GM18861 (cell line): ENCODE results near the gene BOD1L1.
"Not testable (repeated sequence)": the region's sequence is repeated elsewhere in the genome, so short reads cannot be mapped to it uniquely, and the experiment has no call there.

ENCODE experiments used
- ATAC-seq: cut with Tn5 transposase; IDR thresholded peaks from one replicate; pipeline ENCODE4 v1.9.1; 2021; ENCODE audit not compliant: unreplicated experiment

BOD1L1 gene

GRCh38 chr4:13560111-13560510 is 67.4 kb downstream of the BOD1L1 start:
- not testable (repeated sequence) for ATAC-seq

- ATAC-seq = no peak
These were observed 68.1 kb downstream of the BOD1L1 start for GRCh38 chr4:13559413-13559812.

DNA sequence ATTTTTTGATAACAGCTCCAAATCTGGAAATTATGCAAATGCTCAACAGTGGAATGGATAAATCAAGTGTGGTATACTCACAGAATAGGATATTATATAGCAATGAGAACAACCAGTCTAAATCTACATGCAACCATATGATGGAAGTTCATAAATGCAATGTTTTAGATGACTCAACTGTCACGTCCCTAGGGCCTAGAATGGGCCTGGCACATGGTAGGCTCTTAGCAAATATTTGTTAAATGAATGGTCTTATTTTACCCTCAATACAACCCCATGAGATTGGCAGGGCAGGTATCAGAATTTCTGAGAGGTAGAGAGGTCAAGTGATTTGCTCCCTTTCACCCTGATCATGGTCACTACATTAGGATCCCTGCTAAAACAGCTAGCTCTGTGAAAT is 68.6 kb downstream of the BOD1L1 start:
- no peak for ATAC-seq

DNA sequence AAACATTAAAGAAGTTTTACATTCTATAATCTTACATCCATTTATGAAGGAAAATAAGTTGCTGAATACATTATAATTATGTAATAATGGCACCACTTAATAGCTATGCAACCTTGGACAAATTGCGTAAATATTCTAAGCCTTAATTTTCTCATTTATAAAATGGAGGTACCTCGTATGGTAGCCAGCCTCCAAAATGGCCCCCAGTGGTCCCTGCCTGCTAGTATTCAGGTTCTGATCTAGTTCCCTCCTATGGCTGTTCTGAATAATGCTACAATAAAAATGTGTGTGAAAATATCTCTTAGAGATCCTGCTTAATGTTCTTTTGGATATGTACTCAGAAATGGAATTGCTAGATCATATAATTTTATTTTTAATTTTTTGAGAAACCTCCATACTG is 72.2 kb downstream of the BOD1L1 start:
- no peak for ATAC-seq

DNA sequence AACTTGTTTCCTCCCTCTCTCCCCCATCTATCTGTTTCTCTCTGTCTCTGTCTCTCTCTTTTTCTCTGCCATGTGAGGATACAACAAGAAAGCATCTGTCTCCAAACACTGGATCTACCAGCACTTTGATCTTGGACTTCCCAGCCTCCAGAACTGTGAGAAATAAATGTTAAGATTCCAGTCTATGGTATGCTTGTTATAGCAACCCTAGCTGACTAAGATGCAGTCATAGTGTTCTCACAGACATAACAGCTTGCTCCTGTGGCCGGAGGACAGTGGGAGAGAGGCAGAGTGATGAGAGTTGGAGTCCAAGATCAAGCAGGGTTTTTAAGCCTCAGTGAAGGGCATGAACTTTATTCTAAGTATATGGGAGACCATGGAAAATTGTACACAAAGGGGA is 74.4 kb downstream of the BOD1L1 start:
- no peak for ATAC-seq

- ATAC-seq = peak; percentile 74
These were observed 78.5 kb downstream of the BOD1L1 start for GRCh38 chr4:13548984-13549546.

DNA sequence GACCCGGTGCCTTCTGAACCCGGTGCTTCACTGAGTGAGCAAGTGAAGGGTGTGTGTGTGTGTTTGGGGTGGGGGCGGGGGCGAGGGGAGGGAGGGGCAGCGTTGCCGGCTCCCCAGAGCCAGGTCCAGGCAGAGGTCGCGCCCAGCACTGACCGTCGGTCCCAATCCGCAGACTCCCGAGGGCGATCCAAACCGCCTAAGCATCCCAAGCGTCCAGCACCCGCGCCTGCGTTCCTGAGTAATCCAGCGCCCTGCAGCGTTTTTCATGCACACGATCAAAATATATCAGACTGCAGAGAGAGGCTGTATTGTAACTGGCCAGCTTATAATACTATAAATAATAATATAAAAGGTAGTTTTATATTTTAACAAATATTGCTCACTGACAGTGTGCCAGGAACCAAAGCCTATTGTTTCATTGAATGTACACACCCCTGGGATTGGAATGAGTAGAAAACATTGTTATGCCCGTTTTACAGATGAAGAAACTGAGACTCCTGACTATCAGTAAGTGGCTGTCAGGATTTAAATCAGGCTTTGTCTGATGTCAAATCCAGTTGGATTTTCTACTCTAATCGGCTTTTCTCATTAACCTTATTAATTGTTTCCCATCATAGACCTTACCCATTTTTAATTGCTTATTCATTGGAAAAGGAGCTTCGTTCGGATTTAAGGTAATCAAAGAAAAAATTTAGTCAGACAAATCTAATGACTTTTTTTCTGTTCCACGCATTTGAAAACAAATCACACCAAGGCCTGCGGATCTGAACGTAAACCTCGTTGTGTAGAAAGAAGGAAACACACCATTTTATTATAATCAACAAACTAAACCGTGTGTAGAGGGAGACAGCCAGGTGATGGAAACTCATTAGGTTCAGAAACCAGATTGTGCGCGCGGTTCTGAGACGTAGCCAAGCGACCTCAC is 79.2 kb downstream of the BOD1L1 start:
- no peak for ATAC-seq

DNA sequence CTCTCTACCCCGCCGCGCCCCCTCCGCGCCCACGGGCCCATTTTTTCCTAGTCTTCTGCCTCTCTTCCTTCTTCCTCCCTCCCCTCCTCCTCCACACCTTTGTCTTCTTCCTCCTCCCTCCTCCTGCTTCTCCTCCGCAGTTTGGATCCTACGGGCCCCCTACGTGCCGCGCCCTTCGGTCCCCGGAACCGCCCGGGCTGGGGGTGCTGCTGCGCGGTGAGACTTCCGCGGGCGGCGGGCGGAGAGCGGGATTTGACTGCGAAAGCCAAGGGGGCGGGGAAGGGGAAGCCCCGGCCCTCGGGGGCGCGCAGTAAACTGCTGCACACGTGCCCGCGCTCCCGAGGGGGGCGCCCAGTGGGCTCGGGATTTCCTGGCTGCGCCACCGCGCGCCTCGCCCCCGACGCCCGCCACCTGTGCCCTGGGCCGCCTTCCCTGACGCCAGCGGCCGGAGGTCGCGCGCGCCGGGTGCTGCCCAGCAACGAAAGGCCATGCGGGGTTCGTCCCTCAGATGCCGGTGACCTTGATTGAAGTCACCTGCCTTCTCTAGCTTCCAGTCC is 80.0 kb downstream of the BOD1L1 start:
- no peak for ATAC-seq

DNA sequence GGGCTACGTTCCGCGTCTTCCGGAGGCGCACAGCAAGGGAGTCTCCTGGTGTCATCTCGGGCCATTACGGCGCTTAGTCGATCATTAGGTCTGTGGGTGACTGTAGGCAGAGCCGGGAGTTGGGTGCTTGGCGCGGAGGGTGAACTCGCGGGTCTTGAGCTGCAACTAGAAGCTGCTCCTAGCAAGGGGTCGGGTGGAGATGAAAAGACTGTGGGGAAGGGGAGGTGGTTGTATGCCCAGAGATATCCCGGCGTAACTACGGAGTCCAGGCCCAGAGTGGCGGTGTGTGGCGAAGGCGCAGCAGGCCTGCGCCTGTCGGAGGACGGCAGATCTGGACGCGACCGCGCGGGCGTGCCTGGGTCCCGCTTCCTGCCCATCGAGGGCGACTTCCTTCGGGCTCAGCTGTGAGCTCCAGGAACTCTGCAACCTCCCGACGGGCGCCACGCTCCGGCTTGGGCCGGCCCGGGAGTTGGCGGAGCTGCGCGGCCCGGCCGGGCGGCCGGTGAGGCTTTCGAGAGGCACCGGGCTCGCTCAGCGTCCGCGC is 80.5 kb downstream of the BOD1L1 start:
- no peak for ATAC-seq

GRCh38 chr4:13546142-13546940 is 81.2 kb downstream of the BOD1L1 start:
- no peak for ATAC-seq

GRCh38 chr4:13545394-13545808 is 82.1 kb downstream of the BOD1L1 start:
- no peak for ATAC-seq

DNA sequence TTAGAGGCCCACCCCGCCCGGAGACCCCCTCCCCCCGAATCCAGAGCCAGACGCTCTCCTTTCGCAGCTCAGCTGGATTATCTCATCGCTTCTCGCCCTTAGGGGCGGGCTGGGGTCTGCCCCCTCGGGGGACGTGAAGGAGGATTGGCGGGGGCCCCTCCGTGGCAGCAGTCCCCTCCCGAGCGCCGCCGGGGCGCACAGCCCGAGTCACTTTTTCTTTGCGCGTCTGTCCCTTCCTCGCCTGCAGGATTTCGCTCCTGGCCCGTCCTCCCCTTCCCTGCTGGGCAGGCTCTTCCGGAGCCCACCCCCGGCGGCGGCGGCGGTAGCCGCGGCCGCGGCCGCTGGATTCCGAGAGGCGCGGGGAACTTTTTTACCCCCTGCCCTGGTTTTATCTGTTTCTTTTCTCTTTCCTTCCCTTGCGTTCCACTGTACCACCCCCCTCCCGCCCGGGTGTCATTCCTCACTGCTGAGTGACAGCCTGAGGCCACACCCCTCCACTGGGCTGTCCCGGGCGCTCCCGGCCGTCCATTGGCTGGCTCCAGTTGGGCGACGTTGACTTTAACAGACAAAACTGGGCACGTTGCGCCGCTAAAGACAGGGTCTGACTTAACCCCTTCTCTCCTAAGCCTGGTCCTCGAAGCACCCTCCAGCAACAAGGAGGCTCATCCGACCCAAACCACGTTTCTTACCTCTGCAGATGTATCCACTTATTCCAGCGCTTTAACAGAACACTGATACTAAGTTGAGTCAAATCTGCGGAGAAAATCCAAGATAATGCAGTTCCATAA is 82.7 kb downstream of the BOD1L1 start:
- peak; percentile 39 for ATAC-seq

DNA sequence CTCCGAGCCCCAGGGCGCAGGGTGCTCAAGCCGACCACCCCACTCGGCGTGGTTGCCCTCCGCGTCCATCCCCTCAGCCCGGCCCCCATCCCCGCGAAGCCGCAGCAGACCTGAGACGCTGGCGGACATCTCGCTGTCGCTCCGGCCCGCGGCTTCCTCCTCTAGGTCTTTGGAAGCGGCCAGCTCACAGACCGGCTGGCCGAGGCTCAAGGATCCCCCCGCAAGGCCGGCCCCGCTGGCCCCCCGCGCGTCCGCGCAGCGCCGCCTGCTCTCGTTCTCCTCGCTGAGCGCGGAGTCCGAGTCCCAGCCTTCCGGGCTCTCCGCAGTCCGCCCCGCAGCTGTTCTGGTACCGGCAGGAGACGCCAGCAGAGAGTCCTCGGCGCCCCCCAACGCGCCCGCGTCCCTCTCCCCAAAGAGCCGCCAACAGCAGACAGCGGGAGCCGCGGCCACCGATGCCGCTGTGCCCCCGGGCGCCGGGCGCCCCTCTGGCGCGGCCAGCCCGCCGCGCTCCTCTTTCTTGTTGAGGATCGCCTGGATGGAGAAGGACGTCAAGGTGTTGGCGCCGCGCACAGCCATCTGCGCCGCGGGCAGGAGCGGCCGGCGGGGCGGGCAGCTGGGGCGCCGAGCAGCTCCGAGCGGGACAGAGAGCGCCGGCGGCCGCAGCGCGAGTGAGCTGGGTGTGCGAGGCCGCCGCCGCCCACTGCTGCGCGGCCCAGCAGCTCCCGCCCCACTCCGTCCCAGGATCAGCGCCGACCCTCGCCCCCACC is 83.5 kb downstream of the BOD1L1 start, which contains the start of gene NKX3-2:
Gene NKX3-2, minus strand, starts transcription at position 670 of the 767 bp plus-strand sequence. Its CDS starts 94 bp downstream, at position 576.
- no peak for ATAC-seq

DNA sequence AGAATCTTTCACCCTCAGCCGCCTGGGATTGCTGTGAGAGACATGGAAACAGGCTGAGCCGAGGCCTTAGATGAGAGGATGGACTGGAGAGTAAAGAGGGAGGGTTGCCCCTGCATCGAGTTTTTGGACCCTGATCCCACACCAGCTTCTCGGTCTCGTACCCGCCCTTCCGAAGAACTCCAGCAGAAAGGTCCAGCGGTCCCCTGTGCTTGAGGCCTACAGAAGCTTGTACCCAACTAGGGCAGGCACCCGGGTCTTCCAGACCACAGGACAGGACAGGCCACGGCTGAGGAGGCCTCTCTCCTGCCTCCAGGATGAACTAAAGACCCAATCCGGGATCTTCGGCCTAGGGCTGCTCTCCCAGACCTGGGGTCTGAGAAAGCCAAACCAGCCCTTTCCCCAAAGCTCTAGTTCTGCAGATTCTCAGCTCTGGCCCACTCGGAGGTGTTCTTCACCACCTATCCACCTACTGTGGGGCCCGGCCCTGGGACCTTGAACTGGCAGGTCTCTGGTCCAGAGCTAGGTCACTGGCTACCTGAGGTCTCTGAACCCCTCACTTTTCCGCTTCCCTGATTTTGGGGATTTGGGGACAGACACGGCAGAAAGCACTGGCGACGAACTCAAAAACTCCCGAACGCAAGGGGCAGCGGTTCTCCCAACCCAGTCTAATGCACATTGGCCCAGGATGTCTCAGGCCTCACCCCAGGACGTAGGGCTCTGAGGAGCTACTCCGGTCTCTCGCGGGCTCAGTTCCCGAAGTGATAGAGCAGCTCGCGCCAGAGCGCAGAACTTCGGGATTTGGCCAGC is 84.3 kb downstream of the BOD1L1 start:
- no peak for ATAC-seq

GRCh38 chr4:13542577-13543031 is 84.9 kb downstream of the BOD1L1 start:
- ATAC-seq = no peak

DNA sequence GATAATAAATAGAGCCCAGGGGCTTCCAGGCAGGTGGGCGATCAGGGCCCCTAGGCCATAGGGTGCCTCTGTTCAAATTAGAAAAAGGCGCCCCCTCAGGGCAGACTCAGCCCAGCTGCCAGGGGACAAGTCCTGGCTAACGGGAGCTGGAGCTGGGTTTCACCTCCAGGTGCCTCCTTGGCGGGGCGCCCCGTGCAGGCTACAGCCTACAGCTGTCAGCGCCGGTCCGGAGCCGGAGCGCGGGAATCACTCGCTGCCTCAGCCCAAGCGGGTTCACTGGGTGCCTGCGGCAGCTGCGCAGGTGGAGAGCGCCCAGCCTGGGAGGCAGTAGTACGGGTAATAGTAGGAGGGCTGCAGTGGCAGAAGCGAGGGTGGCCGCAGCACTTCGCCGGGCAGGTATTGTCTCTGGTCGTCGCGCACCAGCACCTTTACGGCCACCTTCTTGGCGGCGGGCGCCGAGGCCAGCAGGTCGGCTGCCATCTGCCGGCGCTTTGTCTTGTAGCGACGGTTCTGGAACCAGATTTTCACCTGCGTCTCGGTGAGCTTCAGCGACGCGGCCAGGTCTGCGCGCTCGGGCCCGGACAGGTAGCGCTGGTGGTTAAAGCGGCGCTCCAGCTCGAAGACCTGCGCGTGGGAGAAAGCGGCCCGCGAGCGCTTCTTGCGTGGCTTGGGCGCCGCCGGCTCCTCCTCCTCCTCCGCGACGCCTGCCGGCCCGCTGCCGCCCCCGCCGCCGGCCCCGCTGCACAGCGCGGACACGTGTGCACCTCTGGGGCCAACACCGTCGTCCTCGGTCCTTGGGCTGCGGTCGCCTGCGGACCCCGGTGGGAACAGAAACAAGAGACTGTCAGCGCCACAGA is 85.6 kb downstream of the BOD1L1 start:
- ATAC-seq = no peak

DNA sequence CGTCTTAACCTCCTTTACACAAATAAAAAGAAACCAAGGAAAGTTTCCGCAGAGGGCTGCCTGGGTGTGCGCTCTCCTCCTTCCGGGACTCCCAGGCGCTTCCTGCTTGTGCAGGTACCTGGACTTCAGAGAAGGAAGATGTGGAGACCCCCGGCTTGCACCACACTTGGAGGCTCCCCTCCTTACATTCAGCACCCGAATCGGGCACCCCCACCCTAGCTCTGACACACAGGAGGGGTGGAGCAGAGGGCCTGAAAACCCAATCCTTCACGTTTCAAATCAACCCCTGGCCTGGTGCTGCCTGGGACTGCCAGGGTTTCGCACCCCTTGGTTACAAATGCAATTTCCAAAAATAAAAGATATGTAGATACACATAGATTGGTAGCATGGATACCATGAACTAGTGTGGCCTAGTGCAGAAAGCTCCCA is 86.3 kb downstream of the BOD1L1 start:
- ATAC-seq = no peak
